Naive thymus-derived CD4-positive, alpha-beta T cell (primary cell): ENCODE measurements around the gene GJA5. TPM values are rescaled to one million over a fixed set of nuclear protein-coding genes. Genes with fewer than 3 reads are reported as not detected.
A peak's percentile ranks its signal among the peaks of the same experiment; 100 is the strongest.
"Not testable (repeated sequence)": the region's sequence is repeated elsewhere in the genome, so short reads cannot be mapped to it uniquely, and the experiment has no call there.

Experiments
- ATAC-seq: fragments of 150-1000 bp; cut with Tn5 transposase; 2 replicates; pipeline ENCODE4 v1.10.0; 2021; ENCODE audit warnings: mild to moderate bottlenecking, moderate library complexity
- CTCF ChIA-PET: fragments of 350-600 bp; sonication (Branson Sonifier 250); formaldehyde crosslinking; loops from one replicate; lab custom pipeline; 2021; ENCODE audit warnings: antibody characterized with exemption; lab: Charles Lee
- POLR2A ChIA-PET: fragments of 350-600 bp; sonication (Branson Sonifier 250); formaldehyde crosslinking; loops from one replicate; lab custom pipeline; 2021; ENCODE audit warnings: antibody characterized with exemption, inconsistent platforms; lab: Charles Lee
- DNase-seq, 9 donors: peaks; one replicate each; pipeline versions ENCODE4 v3.0.0 to v3.0.0-alpha.2; 2020 to 2022; ENCODE audit warnings: mixed read lengths in 1 of 9
- H3K27ac ChIP-seq: one replicate; pipeline ENCODE4 v1.7.0; 2013; ENCODE audit warnings: mild to moderate bottlenecking, low read depth, low read length, moderate library complexity
- H3K27me3 ChIP-seq, 2 donors: one replicate each; pipeline ENCODE4 v1.7.0; 2013; ENCODE audit warnings: low read length in 2 of 2, mild to moderate bottlenecking in 2 of 2, moderate library complexity in 2 of 2; ENCODE audit not compliant: control insufficient read depth in 2 of 2, insufficient read depth in 2 of 2
- H3K36me3 ChIP-seq, 3 experiments: 1 replicate in 2 of 3; 2 replicates in 1 of 3; pipeline ENCODE4 v1.7.0; 2013; ENCODE audit warnings: low read length in 3 of 3, mild to moderate bottlenecking in 3 of 3, moderate library complexity in 1 of 3; ENCODE audit not compliant: insufficient read depth in 3 of 3, control insufficient read depth in 2 of 3
- H3K4me1 ChIP-seq, 2 donors: one replicate each; pipeline ENCODE4 v1.7.0; 2013; ENCODE audit warnings: low read length in 2 of 2, mild to moderate bottlenecking in 2 of 2, moderate library complexity in 1 of 2; ENCODE audit not compliant: control insufficient read depth in 2 of 2, insufficient read depth in 2 of 2
- H3K4me3 ChIP-seq: 2 replicates; pipeline ENCODE4 v1.7.0; 2013; ENCODE audit warnings: mild to moderate bottlenecking, low read length
- H3K9me3 ChIP-seq, 3 experiments: 1 replicate in 2 of 3; 2 replicates in 1 of 3; pipeline ENCODE4 v1.7.0; 2013; ENCODE audit warnings: low read length in 3 of 3; ENCODE audit not compliant: control insufficient read depth in 2 of 3
- H3K27ac Mint-ChIP-seq, 9 donors: one replicate each; pipeline ENCODE4 v1.8.0; 2020 to 2022; ENCODE audit warnings: mixed read lengths in 9 of 9, mild to moderate bottlenecking in 8 of 9, moderate library complexity in 5 of 9, inconsistent platforms in 2 of 9
- H3K27me3 Mint-ChIP-seq, 5 donors: one replicate each; pipeline ENCODE4 v1.8.0; 2021 to 2022; ENCODE audit warnings: mixed read lengths in 5 of 5, mild to moderate bottlenecking in 1 of 5
- H3K36me3 Mint-ChIP-seq, 5 donors: one replicate each; pipeline ENCODE4 v1.8.0; 2020 to 2022; ENCODE audit warnings: mixed read lengths in 5 of 5, mild to moderate bottlenecking in 3 of 5, inconsistent platforms in 1 of 5
- H3K4me1 Mint-ChIP-seq, 7 donors: one replicate each; pipeline ENCODE4 v1.8.0; 2020 to 2022; ENCODE audit warnings: mixed read lengths in 7 of 7, mild to moderate bottlenecking in 3 of 7, inconsistent platforms in 1 of 7
- H3K4me3 Mint-ChIP-seq, 10 donors: one replicate each; pipeline ENCODE4 v1.8.0; 2020 to 2022; ENCODE audit warnings: mild to moderate bottlenecking in 10 of 10, mixed read lengths in 10 of 10, moderate library complexity in 6 of 10, inconsistent platforms in 2 of 10
- H3K9me3 Mint-ChIP-seq, 11 donors: one replicate each; pipeline ENCODE4 v1.8.0; 2020 to 2022; ENCODE audit warnings: mixed read lengths in 11 of 11, mild to moderate bottlenecking in 4 of 11, inconsistent platforms in 1 of 11, moderate library complexity in 1 of 11
- intact Hi-C, 2 donors: fragments of 100-400 bp; cut with micrococcal nuclease; formaldehyde crosslinking; loops; one replicate each; pipeline ENCODE4 v1.15.1; 2023
- polyA plus RNA-seq, 2 donors: library from polyadenylated mRNA; unstranded; fragments of 300-500 nt; fragmentation: Illumina TruSeq; gene quantifications; one replicate each; pipeline ENCODE4 v1.2.3, GENCODE V29; 2021
- total RNA-seq, 6 experiments: library from RNA in 5 of 6; stranded (reverse) in 5 of 6; gene quantifications; 1 replicate in 5 of 6; 2 replicates in 1 of 6; pipeline ENCODE4 v1.2.3 and lab custom pipeline; 2021 to 2026

The GJA5 gene
- total and polyA plus RNA-seq, 7 experiments from 2014 or later, result not detected

DNA sequence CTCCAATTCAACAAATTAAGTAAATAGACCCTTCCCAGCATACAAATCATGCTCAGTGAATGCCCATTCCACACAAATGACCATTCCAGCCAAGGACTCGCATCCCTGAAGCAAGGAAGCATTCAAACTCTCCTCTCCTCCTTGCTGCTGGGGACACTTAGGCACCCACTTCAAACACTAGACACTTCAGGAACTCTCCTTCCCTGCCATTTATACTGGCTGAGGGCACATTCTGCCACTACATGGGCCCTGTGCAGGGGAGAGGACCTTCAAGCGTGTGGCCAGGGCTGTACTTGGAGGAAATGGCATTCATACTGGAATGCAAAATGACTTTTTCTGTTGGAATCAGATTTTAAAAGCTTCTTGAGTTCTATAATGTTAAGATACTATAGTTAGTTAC is 22.3 kb downstream of the GJA5 start:
- Histone ChIP-seq H3K36me3 (no peaks in the 10 kb centered on the region), H3K4me1 (no peaks in the 10 kb centered on the region), H3K9me3 (no peaks in the 10 kb centered on the region), H3K27me3 (no peaks in the 10 kb centered on the region), H3K4me3 (no peak overlapping the region), H3K27ac (no peak overlapping the region)
- no peak for DNase-seq
- Mint-ChIP-seq H3K9me3 (peaks cover 0 to 6% (median 0%) of the 10 kb centered on the region in 11 donors), H3K36me3 (no peaks in the 10 kb centered on the region), H3K27me3 (peaks cover 0 to 14% (median 6%) of the 10 kb centered on the region in 5 donors), H3K4me1 (peaks cover 0 to 9% (median 6%) of the 10 kb centered on the region in 7 donors), H3K4me3 (no peak overlapping the region), H3K27ac (no peak overlapping the region)
- CTCF ChIA-PET, result no interaction called here
- intact Hi-C loops, result no loop called here
- no peak for ATAC-seq
- POLR2A ChIA-PET, result no interaction called here

DNA sequence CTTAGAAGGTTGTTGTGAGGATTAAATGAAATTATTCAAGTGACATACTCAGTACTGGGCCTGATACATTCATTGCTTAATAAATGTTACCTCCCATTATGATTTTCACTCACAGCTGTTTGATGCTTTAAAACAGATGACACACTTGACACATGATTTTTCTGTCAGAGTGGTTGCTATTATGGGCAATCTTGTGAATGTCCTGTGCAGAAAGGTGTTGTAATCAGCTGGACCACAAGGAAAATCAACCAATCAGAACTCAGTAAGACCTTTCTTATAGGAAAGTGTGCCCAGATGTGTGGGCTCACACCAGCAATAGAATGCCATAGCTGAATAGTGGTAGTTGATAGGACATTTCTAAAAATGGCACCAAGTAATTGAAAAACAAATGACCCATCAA is 23.5 kb downstream of the GJA5 start:
- no peaks in the 10 kb centered on the region for H3K27me3 ChIP-seq
- DNase-seq (no peak), ATAC-seq (no peak)
- H3K4me1 Mint-ChIP-seq, result peaks cover 0 to 9% (median 6%) of the 10 kb centered on the region in 7 donors
- POLR2A ChIA-PET, result no interaction called here
- H3K36me3 ChIP-seq, result no peaks in the 10 kb centered on the region
- intact Hi-C loops, result no loop called here
- no peak overlapping the region for H3K4me3 Mint-ChIP-seq
- CTCF ChIA-PET, result no interaction called here
- no peaks in the 10 kb centered on the region for H3K4me1 ChIP-seq
- H3K27ac Mint-ChIP-seq, result no peak overlapping the region
- no peaks in the 10 kb centered on the region for H3K9me3 ChIP-seq
- H3K27ac ChIP-seq, result no peak overlapping the region
- peaks cover 0 to 6% (median 0%) of the 10 kb centered on the region in 11 donors for H3K9me3 Mint-ChIP-seq
- H3K27me3 Mint-ChIP-seq, result peaks cover under 1 to 24% (median 8%) of the 10 kb centered on the region in 5 donors
- no peaks in the 10 kb centered on the region for H3K36me3 Mint-ChIP-seq
- no peak overlapping the region for H3K4me3 ChIP-seq

DNA sequence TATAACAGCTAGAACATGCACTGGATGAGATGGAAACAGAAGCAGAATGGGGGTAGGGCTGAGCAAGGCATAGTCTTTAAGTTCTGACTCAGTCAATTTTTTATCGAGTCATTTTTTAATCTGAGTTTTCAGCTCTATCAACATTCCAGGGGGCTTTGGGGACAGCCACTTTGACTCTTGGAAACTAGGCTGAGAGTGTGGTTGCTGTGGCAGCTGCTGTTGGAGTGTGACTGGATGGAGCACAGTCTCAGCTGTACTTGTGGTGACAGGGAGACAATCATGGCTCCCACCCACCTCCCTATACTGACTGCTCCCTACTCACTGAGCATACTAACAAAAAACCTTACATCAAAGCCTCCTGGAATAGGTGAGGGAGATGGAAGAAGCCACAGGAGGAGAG is 25.0 kb downstream of the GJA5 start:
- ATAC-seq, result no peak
- CTCF ChIA-PET, result no interaction called here
- no peaks in the 10 kb centered on the region for H3K9me3 ChIP-seq

GRCh38 chr1:147734291-147734841 is 26.0 kb downstream of the GJA5 start:
- DNase-seq, POLR2A ChIA-PET, H3K4me1 ChIP-seq, intact Hi-C loops, H3K4me3 Mint-ChIP-seq, H3K9me3 Mint-ChIP-seq, ATAC-seq, H3K36me3 ChIP-seq, H3K36me3 Mint-ChIP-seq, H3K27ac ChIP-seq, H3K27ac Mint-ChIP-seq, H3K9me3 ChIP-seq, H3K4me3 ChIP-seq, CTCF ChIA-PET, H3K27me3 ChIP-seq, H3K4me1 Mint-ChIP-seq: not testable (repeated sequence)
- H3K27me3 Mint-ChIP-seq, result peaks cover 13 to 41% (median 21%) of the 10 kb centered on the region in 5 donors

More for the DNA sequence above, 25.0 kb downstream of the GJA5 start:
- Histone ChIP-seq H3K4me3 (no peak overlapping the region), H3K27ac (no peak overlapping the region), H3K27me3 (no peaks in the 10 kb centered on the region), H3K4me1 (no peaks in the 10 kb centered on the region), H3K36me3 (no peaks in the 10 kb centered on the region)
- Mint-ChIP-seq H3K4me1 (peaks cover 0 to 9% (median 6%) of the 10 kb centered on the region in 7 donors), H3K36me3 (no peaks in the 10 kb centered on the region), H3K4me3 (no peak overlapping the region), H3K27me3 (peaks cover 13 to 33% (median 16%) of the 10 kb centered on the region in 5 donors), H3K9me3 (peaks cover 0 to 6% (median 0%) of the 10 kb centered on the region in 11 donors), H3K27ac (no peak overlapping the region)
- POLR2A ChIA-PET, result no interaction called here
- no peak for DNase-seq
- intact Hi-C loops, result no loop called here

GRCh38 chr1:147729315-147729714 is 31.1 kb downstream of the GJA5 start:
- no peak overlapping the region for H3K27ac Mint-ChIP-seq
- ChIA-PET CTCF (interaction anchor here (1.7 kb wide), 1 partner anchor 163 kb away, joined by 3 read pairs; no protein-coding TSS in a partner anchor), POLR2A (no interaction called here)
- no peaks in the 10 kb centered on the region for H3K36me3 Mint-ChIP-seq
- ATAC-seq (no peak), DNase-seq (no peak)
- H3K4me3 Mint-ChIP-seq, result no peak overlapping the region
- no peaks in the 10 kb centered on the region for H3K4me1 Mint-ChIP-seq
- no peaks in the 10 kb centered on the region for H3K27me3 ChIP-seq
- H3K4me3 ChIP-seq, result no peak overlapping the region
- intact Hi-C loops, result no loop called here
- H3K9me3 Mint-ChIP-seq, result peaks cover 0 to 4% (median 0%) of the 10 kb centered on the region in 11 donors
- no peaks in the 10 kb centered on the region for H3K9me3 ChIP-seq
- H3K4me1 ChIP-seq, result no peaks in the 10 kb centered on the region
- H3K27me3 Mint-ChIP-seq, result peaks cover 8 to 60% (median 20%) of the 10 kb centered on the region in 5 donors
- no peaks in the 10 kb centered on the region for H3K36me3 ChIP-seq
- H3K27ac ChIP-seq, result no peak overlapping the region

DNA sequence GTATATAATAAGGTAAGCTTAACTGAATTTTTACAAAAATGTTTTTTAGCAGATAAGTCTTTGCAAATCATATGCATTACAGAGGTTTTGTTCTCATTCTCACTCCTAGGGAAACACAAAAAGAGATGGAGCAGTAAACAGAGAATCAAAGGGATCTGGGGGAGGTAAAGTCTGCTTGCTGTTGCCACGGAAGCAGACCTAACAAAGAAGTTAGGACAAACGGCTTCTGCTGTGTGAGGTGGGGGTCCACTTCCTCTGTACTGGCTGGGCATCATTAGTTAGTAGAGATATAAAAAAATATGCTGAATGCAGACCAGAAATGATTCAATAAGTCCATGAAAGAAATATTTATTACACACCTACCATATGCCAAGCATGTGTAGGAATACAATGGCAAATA is 34.2 kb downstream of the GJA5 start:
- H3K4me1 Mint-ChIP-seq, result peaks cover 0 to 3% (median 0%) of the 10 kb centered on the region in 7 donors
- DNase-seq (no peak), ATAC-seq (no peak)
- H3K4me3 Mint-ChIP-seq, result no peak overlapping the region
- no peaks in the 10 kb centered on the region for H3K9me3 Mint-ChIP-seq
- ChIA-PET CTCF (interaction anchor here (6.4 kb wide), 1 partner anchor 165 kb away, joined by 56 read pairs; no protein-coding TSS in a partner anchor), POLR2A (no interaction called here)
- Histone ChIP-seq H3K4me1 (no peaks in the 10 kb centered on the region), H3K27me3 (no peaks in the 10 kb centered on the region), H3K27ac (no peak overlapping the region), H3K36me3 (no peaks in the 10 kb centered on the region), H3K4me3 (no peak overlapping the region), H3K9me3 (no peaks in the 10 kb centered on the region)
- intact Hi-C loops, result no loop called here
- peak overlapping the region in 1 of 9 donors; percentile 1 for H3K27ac Mint-ChIP-seq
- no peaks in the 10 kb centered on the region for H3K36me3 Mint-ChIP-seq
- H3K27me3 Mint-ChIP-seq, result peaks cover 8 to 49% (median 17%) of the 10 kb centered on the region in 5 donors

DNA sequence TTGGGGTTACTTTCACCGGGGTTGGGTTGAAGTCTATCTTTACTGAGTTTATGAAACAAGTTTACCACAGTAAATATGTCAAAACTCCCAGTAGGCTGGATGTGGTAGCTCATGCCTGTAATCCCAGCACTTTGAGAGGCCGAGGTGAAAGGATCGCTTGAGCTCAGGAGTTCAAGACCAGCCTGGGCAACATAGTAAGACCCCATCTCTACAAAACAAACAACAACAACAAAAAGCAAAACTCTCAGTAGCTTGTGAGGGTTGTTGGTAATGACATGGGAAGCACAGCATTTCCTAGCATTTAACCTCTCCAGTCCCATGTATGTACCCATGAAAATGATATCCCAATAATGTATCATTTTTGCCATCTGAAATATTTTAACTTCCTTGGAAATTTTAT is 34.7 kb downstream of the GJA5 start:
- Mint-ChIP-seq H3K27me3 (peaks cover 8 to 44% (median 20%) of the 10 kb centered on the region in 5 donors), H3K9me3 (peaks cover 0 to 3% (median 0%) of the 10 kb centered on the region in 11 donors), H3K36me3 (no peaks in the 10 kb centered on the region), H3K4me3 (no peak overlapping the region), H3K4me1 (peaks cover 0 to 3% (median 0%) of the 10 kb centered on the region in 7 donors), H3K27ac (no peak overlapping the region)
- no peak for ATAC-seq
- no peaks in the 10 kb centered on the region for H3K36me3 ChIP-seq
- DNase-seq, result no peak
- intact Hi-C loops, result no loop called here
- H3K4me1 ChIP-seq, result no peaks in the 10 kb centered on the region
- H3K27me3 ChIP-seq, result no peaks in the 10 kb centered on the region
- no peak overlapping the region for H3K4me3 ChIP-seq
- ChIA-PET POLR2A (no interaction called here), CTCF (interaction anchor here (6.4 kb wide), 1 partner anchor 165 kb away, joined by 56 read pairs; no protein-coding TSS in a partner anchor)
- no peaks in the 10 kb centered on the region for H3K9me3 ChIP-seq
- no peak overlapping the region for H3K27ac ChIP-seq
